ENCODE results near the gene DET1. TPM values are rescaled to one million over a fixed set of nuclear protein-coding genes. Genes with fewer than 3 reads are reported as not detected.

DET1 gene
- total RNA-seq, 1 experiment from 2014 or later: 6.6 TPM

GRCh38 chr15:88472225-88472624 lies 74.3 kb downstream of the DET1 start:
- H3K36me3 Mint-ChIP-seq (ENCODE audit: insufficient read depth in 1 of 3, low read depth in 3 of 3): peaks cover 4 to 33% (median 23%) of the 10 kb centered on the region in 3 experiments; a peak in 6 of 7 replicates
- peaks cover 4% of the 10 kb centered on the region; the same call in 1 of the 2 replicates for H3K79me2 ChIP-seq (ENCODE audit: insufficient read depth, low read length)
- no peak overlapping the region for H2BK5ac ChIP-seq (ENCODE audit: insufficient read length, low read length)
- no peak overlapping the region for H2BK15ac ChIP-seq (ENCODE audit: low read depth, low read length)
- H4K8ac ChIP-seq (replicated peaks; ENCODE audit: insufficient read length, low read depth, low read length): no peak overlapping the region
- peaks cover 11% of the 10 kb centered on the region in 2 experiments for H3K4me1 Mint-ChIP-seq
- H4K91ac ChIP-seq (ENCODE audit: insufficient read length, low read depth, low read length): no peak overlapping the region
- H3T11ph ChIP-seq (ENCODE audit: low read length): no peak overlapping the region
- no peak overlapping the region for H3K23ac ChIP-seq (ENCODE audit: insufficient read length, low read depth, low read length)
- peaks cover 9% of the 10 kb centered on the region for H3K23me2 ChIP-seq (ENCODE audit: insufficient read length, low read depth, low read length, poor library complexity, severe bottlenecking)
- no peak for DNase-seq
- no peak overlapping the region for H3K27ac Mint-ChIP-seq
- H3K79me1 ChIP-seq (ENCODE audit: insufficient read depth, low read depth, low read length, poor library complexity, severe bottlenecking): peaks cover 3% of the 10 kb centered on the region
- H3K4me3 Mint-ChIP-seq: no peak overlapping the region
- H3K27me3 ChIP-seq (ENCODE audit: insufficient read depth, low read length): no peaks in the 10 kb centered on the region
- H2AK5ac ChIP-seq (ENCODE audit: insufficient read length, low read length): no peak overlapping the region
- no peaks in the 10 kb centered on the region; the same call in 1 of the 2 replicates for H3K27me3 Mint-ChIP-seq (ENCODE audit: low read depth)
- H4K20me1 ChIP-seq (ENCODE audit: control insufficient read depth, insufficient read depth, insufficient read length): no peaks in the 10 kb centered on the region
- H3K4me2 ChIP-seq (ENCODE audit: insufficient read depth, insufficient read length, low read length): no peak overlapping the region
- WGBS (ENCODE audit: extremely low coverage, insufficient read length, low lambda C conversion rate): no CpG with 5 or more reads among the region's 4 CpGs
- 0 out of 2 replicates have a peak, but pooled peaks cover 2% of the 10 kb centered on the region for H3K4me1 ChIP-seq (ENCODE audit: insufficient read depth, low read length)
- H2AFZ ChIP-seq (ENCODE audit: low read length): no peak overlapping the region
- no peak overlapping the region for H3K14ac ChIP-seq (ENCODE audit: insufficient read depth, low read length)
- no peak overlapping the region for H3K56ac ChIP-seq (ENCODE audit: insufficient read length, low read depth, low read length)
- TF ChIP-seq CTCF (conservative IDR thresholded peaks at IDR 0.05): no peak
- H3K9ac ChIP-seq (ENCODE audit: extremely low read depth, insufficient read length, low read length): no peak overlapping the region
- H4K5ac ChIP-seq (ENCODE audit: insufficient read length, low read depth, low read length): no peak overlapping the region
- no peak overlapping the region for H3K4ac ChIP-seq (ENCODE audit: low read depth, low read length)
- H3K18ac ChIP-seq (ENCODE audit: insufficient read length, low read depth, low read length): no peak overlapping the region
- no peaks in the 10 kb centered on the region for H3K9me3 Mint-ChIP-seq
- no peaks in the 10 kb centered on the region for H3K9me3 ChIP-seq (ENCODE audit: control insufficient read depth, low read depth, low read length)
- H2BK120ac ChIP-seq (ENCODE audit: low read depth, low read length, poor library complexity, severe bottlenecking): no peak overlapping the region
- H3K27ac ChIP-seq (ENCODE audit: insufficient read length, low read depth, low read length): no peak overlapping the region
- no peak overlapping the region for H2BK12ac ChIP-seq (ENCODE audit: insufficient read length, low read depth, low read length)
- no peak overlapping the region for H2BK20ac ChIP-seq (ENCODE audit: low read depth, low read length, poor library complexity, severe bottlenecking)

All from H9 (cell line).